GM12878 (cell line): ENCODE results near the gene COA1. TPM values are rescaled to one million over a fixed set of nuclear protein-coding genes. Genes with fewer than 3 reads are reported as not detected.

ENCODE experiments used
- ASH2L ChIP-seq: fragments of 300-600, 200-600 bp; sonication (generic); IDR thresholded peaks from 2 replicates; pipeline ENCODE4 v1.6.1; 2017; ENCODE audit warnings: low read depth, mild to moderate bottlenecking, borderline replicate concordance
- BHLHE40 ChIP-seq, 2 experiments: fragments of 450-650 bp in 1 of 2; IDR thresholded peaks; 2 replicates each; pipeline ENCODE4 v1.6.1; 2011 to 2017; ENCODE audit warnings: low read depth in 2 of 2, borderline replicate concordance in 1 of 2, improper control_type of control experiment in 1 of 2, low read length in 1 of 2, mild to moderate bottlenecking in 1 of 2
- CEBPB ChIP-seq, 2 experiments: fragments of 150-350 bp in 1 of 2; IDR thresholded peaks; 2 replicates each; pipeline ENCODE4 v1.6.1; 2012 to 2014; ENCODE audit warnings: low read depth in 2 of 2, low read length in 2 of 2, borderline replicate concordance in 1 of 2, inconsistent platforms in 1 of 2
- IKZF1 ChIP-seq: fragments of 450-650 bp; conservative IDR thresholded peaks from 2 replicates; pipeline ENCODE4 v1.6.1; 2017; ENCODE audit warnings: antibody characterized with exemption, mild to moderate bottlenecking
- JUNB ChIP-seq: IDR thresholded peaks from 2 replicates; pipeline ENCODE4 v1.6.1; 2016; ENCODE audit warnings: antibody characterized with exemption, mild to moderate bottlenecking
- MEF2A ChIP-seq: IDR thresholded peaks from 2 replicates; pipeline ENCODE4 v1.6.1; 2011; ENCODE audit warnings: low read depth, mild to moderate bottlenecking, low read length, moderate library complexity; ENCODE audit not compliant: insufficient read depth
- NFIC ChIP-seq: IDR thresholded peaks from 2 replicates; pipeline ENCODE4 v1.6.1; 2012; ENCODE audit warnings: low read depth, mild to moderate bottlenecking, inconsistent platforms, low read length, moderate library complexity
- NRF1 ChIP-seq: conservative IDR thresholded peaks from 2 replicates; pipeline ENCODE4 v1.6.1; 2011; ENCODE audit warnings: mild to moderate bottlenecking, low read depth, low read length, improper control_type of control experiment
- RUNX3 ChIP-seq: IDR thresholded peaks from 2 replicates; pipeline ENCODE4 v1.6.1; 2012; ENCODE audit warnings: low read length, inconsistent platforms
- TARDBP ChIP-seq: IDR thresholded peaks from 2 replicates; pipeline ENCODE4 v1.6.1; 2016; ENCODE audit warnings: borderline replicate concordance
- ZNF24 ChIP-seq: fragments of 450-650 bp; IDR thresholded peaks from 2 replicates; pipeline ENCODE4 v1.6.1; 2017; ENCODE audit warnings: antibody characterized with exemption, mild to moderate bottlenecking
- ZNF274 ChIP-seq: IDR thresholded peaks from one replicate; pipeline ENCODE4 v1.8.0; 2011; ENCODE audit not compliant: insufficient read length, insufficient read depth
- ZNF622 ChIP-seq: fragments of 450-650 bp; IDR thresholded peaks from 2 replicates; pipeline ENCODE4 v1.6.1; 2017; ENCODE audit warnings: mild to moderate bottlenecking, inconsistent platforms
- polyA plus RNA-seq, 11 experiments: library from polyadenylated mRNA; depleted of rRNA in 4 of 11; unstranded in 6 of 11; stranded (reverse) in 5 of 11; fragments of >200 nt; fragmentation: Nextera tagmentation in 4 of 11; fragmentation: Illumina TruSeq in 1 of 11; extraction: Ambion mirVana in 4 of 11; extraction: Trizol in 1 of 11; gene quantifications; 1 replicate in 1 of 11; 2 replicates in 10 of 11; pipeline versions ENCODE4 v1.2.1 to v1.2.3, GENCODE V29; 2011 to 2016; ENCODE audit warnings: inconsistent platforms in 2 of 11, missing spikeins in 2 of 11, low read depth in 1 of 11
- total RNA-seq, 4 experiments: library from RNA; depleted of rRNA in 3 of 4; stranded (reverse); fragments of >200 nt in 3 of 4; fragmentation: Illumina TruSeq in 1 of 4; extraction: Trizol in 1 of 4; gene quantifications; 2 replicates each; pipeline versions ENCODE4 v1.2.1 to v1.2.3, GENCODE V29; 2013 to 2021
- TF ChIP-seq, protein P1 (sequence below): IDR thresholded peaks from 2 replicates; pipeline ENCODE4 v1.6.1; 2012; ENCODE audit warnings: improper control_type of control experiment, low read depth, low read length; ENCODE audit not compliant: insufficient replicate concordance
- TF ChIP-seq, protein P2 (sequence below): fragments of 450-650 bp; IDR thresholded peaks from 2 replicates; pipeline ENCODE4 v1.6.1; 2016; ENCODE audit warnings: mild to moderate bottlenecking
- TF ChIP-seq, protein P3 (sequence below): fragments of 450-650 bp; IDR thresholded peaks from 2 replicates; pipeline ENCODE4 v1.6.1; 2017; ENCODE audit warnings: antibody characterized with exemption, mild to moderate bottlenecking, moderate library complexity
- TF ChIP-seq, protein P4 (sequence below): fragments of 450-650 bp; IDR thresholded peaks from 2 replicates; pipeline ENCODE4 v1.6.1; 2017; ENCODE audit warnings: low read depth, mild to moderate bottlenecking, moderate library complexity

Gene COA1
- total and polyA plus RNA-seq, 10 of the 15 experiments (the other 5 are each of a cell fraction or from before 2014, with no cell fraction given): 83.1 to 258 (median 111) TPM

DNA sequence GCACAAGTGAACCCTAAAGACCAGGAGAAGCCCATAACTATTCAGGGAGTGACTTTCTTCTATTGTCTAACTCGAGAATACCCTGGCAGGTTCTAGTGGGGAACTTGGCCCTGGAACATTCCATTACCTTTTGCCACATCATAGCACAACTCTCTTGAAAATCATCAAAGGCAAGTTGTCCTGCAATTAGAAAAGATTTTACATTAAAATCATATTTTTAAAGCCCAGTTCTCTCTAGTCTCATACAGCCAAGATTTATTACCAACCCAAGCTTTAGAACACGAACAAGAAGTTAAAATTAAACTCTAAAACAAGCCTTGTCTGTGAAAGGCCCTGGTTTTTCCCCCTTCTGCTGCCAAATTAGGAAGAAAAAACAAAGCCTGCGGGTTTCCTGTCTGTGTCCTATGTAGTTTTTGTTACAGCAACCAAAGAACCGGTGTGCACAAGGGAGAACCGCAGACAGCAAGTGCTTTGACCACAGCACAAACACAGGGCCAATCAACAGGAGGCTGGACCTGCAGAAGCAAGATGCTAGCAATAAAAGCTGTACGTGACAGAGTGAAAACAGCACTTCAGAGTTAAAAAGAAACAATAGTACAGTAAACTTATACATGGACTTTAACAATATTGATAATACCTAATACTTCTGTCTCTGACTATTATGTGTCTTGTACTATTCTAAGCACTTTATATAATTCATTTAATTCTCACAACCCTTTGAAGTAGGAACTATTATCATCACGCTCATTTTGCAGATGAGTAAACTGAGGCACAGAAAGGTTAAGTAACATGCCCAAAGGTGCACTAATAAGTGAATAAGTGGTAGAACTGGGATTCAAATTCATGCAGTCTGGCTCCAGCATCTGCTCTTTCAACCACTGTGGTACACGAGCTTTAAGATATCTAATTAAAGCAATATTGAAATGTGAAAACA, 80.6 kb downstream of the COA1 start (continued):
- TF ChIP-seq, protein P1, sequence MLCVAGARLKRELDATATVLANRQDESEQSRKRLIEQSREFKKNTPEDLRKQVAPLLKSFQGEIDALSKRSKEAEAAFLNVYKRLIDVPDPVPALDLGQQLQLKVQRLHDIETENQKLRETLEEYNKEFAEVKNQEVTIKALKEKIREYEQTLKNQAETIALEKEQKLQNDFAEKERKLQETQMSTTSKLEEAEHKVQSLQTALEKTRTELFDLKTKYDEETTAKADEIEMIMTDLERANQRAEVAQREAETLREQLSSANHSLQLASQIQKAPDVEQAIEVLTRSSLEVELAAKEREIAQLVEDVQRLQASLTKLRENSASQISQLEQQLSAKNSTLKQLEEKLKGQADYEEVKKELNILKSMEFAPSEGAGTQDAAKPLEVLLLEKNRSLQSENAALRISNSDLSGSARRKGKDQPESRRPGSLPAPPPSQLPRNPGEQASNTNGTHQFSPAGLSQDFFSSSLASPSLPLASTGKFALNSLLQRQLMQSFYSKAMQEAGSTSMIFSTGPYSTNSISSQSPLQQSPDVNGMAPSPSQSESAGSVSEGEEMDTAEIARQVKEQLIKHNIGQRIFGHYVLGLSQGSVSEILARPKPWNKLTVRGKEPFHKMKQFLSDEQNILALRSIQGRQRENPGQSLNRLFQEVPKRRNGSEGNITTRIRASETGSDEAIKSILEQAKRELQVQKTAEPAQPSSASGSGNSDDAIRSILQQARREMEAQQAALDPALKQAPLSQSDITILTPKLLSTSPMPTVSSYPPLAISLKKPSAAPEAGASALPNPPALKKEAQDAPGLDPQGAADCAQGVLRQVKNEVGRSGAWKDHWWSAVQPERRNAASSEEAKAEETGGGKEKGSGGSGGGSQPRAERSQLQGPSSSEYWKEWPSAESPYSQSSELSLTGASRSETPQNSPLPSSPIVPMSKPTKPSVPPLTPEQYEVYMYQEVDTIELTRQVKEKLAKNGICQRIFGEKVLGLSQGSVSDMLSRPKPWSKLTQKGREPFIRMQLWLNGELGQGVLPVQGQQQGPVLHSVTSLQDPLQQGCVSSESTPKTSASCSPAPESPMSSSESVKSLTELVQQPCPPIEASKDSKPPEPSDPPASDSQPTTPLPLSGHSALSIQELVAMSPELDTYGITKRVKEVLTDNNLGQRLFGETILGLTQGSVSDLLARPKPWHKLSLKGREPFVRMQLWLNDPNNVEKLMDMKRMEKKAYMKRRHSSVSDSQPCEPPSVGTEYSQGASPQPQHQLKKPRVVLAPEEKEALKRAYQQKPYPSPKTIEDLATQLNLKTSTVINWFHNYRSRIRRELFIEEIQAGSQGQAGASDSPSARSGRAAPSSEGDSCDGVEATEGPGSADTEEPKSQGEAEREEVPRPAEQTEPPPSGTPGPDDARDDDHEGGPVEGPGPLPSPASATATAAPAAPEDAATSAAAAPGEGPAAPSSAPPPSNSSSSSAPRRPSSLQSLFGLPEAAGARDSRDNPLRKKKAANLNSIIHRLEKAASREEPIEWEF: peak; percentile 79
- TF ChIP-seq JUNB (peak; percentile 50), IKZF1 (peak; percentile 83), ZNF274 (no peak), CEBPB (IDR thresholded peaks at IDR 0.05; ENCODE audit: borderline replicate concordance in 1 of 2, low read depth in 2 of 2, low read length in 2 of 2) (peak in 1 of 2 experiments; percentile 96; a peak in 2 of 4 replicates), BHLHE40 (IDR thresholded peaks at IDR 0.05; ENCODE audit: borderline replicate concordance in 1 of 2, low read depth in 2 of 2, low read length in 1 of 2) (peak; percentile 92 to 93), NFIC (peak; percentile 97), ZNF24 (0 out of 2 replicates have a peak, but pooled peaks have one; percentile 50), TARDBP (peak; percentile 65; the same call in 1 of the 2 replicates), MEF2A (peak; percentile 98), NRF1 (no peak), ZNF622 (no peak), ASH2L (0 out of 2 replicates have a peak, but pooled peaks have one; percentile 38), RUNX3 (peak; percentile 100)
- TF ChIP-seq, protein P2, sequence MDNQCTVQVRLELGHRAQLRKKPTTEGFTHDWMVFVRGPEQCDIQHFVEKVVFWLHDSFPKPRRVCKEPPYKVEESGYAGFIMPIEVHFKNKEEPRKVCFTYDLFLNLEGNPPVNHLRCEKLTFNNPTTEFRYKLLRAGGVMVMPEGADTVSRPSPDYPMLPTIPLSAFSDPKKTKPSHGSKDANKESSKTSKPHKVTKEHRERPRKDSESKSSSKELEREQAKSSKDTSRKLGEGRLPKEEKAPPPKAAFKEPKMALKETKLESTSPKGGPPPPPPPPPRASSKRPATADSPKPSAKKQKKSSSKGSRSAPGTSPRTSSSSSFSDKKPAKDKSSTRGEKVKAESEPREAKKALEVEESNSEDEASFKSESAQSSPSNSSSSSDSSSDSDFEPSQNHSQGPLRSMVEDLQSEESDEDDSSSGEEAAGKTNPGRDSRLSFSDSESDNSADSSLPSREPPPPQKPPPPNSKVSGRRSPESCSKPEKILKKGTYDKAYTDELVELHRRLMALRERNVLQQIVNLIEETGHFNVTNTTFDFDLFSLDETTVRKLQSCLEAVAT: peak; percentile 91
- TF ChIP-seq, protein P3, sequence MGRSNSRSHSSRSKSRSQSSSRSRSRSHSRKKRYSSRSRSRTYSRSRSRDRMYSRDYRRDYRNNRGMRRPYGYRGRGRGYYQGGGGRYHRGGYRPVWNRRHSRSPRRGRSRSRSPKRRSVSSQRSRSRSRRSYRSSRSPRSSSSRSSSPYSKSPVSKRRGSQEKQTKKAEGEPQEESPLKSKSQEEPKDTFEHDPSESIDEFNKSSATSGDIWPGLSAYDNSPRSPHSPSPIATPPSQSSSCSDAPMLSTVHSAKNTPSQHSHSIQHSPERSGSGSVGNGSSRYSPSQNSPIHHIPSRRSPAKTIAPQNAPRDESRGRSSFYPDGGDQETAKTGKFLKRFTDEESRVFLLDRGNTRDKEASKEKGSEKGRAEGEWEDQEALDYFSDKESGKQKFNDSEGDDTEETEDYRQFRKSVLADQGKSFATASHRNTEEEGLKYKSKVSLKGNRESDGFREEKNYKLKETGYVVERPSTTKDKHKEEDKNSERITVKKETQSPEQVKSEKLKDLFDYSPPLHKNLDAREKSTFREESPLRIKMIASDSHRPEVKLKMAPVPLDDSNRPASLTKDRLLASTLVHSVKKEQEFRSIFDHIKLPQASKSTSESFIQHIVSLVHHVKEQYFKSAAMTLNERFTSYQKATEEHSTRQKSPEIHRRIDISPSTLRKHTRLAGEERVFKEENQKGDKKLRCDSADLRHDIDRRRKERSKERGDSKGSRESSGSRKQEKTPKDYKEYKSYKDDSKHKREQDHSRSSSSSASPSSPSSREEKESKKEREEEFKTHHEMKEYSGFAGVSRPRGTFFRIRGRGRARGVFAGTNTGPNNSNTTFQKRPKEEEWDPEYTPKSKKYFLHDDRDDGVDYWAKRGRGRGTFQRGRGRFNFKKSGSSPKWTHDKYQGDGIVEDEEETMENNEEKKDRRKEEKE: no peak
- TF ChIP-seq, protein P4, sequence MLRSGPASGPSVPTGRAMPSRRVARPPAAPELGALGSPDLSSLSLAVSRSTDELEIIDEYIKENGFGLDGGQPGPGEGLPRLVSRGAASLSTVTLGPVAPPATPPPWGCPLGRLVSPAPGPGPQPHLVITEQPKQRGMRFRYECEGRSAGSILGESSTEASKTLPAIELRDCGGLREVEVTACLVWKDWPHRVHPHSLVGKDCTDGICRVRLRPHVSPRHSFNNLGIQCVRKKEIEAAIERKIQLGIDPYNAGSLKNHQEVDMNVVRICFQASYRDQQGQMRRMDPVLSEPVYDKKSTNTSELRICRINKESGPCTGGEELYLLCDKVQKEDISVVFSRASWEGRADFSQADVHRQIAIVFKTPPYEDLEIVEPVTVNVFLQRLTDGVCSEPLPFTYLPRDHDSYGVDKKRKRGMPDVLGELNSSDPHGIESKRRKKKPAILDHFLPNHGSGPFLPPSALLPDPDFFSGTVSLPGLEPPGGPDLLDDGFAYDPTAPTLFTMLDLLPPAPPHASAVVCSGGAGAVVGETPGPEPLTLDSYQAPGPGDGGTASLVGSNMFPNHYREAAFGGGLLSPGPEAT: peak; percentile 95
